ENCODE data around the gene FBL.
"Not testable (repeated sequence)": the region's sequence is repeated elsewhere in the genome, so short reads cannot be mapped to it uniquely, and the experiment has no call there.

Gene FBL

GRCh38 chr19:39881495-39882110 lies 35.4 kb upstream of the FBL start:
- not testable (repeated sequence) for H3K9ac ChIP-seq (ENCODE audit: low read depth, low read length); H3K4me1 ChIP-seq (ENCODE audit: insufficient read depth, low read length); H3K36me3 ChIP-seq (ENCODE audit: insufficient read depth, low read length); H3K9me3 ChIP-seq (ENCODE audit: control insufficient read depth, insufficient read depth, low read length)

GRCh38 chr19:39880241-39880640 lies 34.1 kb upstream of the FBL start:
- not testable (repeated sequence) for H3K9ac ChIP-seq (ENCODE audit: low read depth, low read length); H3K9me3 ChIP-seq (ENCODE audit: control insufficient read depth, insufficient read depth, low read length); H3K4me1 ChIP-seq (ENCODE audit: insufficient read depth, low read length); H3K36me3 ChIP-seq (ENCODE audit: insufficient read depth, low read length)

DNA sequence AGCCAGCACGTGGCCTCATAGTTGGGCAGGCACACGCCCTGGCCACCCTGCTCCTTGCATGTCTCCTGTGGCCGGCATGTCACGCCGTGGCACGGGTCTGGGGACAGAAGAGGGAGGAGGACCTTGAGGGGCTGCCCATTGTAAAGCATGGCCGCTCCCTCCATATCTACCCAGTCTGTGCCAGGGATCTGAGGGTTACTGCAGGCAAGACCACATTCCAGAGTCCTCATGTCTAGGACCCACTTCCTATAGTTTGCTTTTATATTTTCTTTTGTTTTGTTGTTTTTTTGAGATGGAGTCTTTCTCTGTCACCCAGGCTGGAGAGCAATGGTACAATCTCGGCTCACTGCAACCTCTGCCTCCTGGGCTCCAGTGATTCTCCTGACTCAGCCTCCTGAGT lies 33.6 kb upstream of the FBL start:
- H3K4me1 ChIP-seq (ENCODE audit: insufficient read depth, low read length), result not testable (repeated sequence)

GRCh38 chr19:39878866-39879265 lies 32.7 kb upstream of the FBL start:
- H3K4me1 ChIP-seq (ENCODE audit: insufficient read depth, low read length); H3K9ac ChIP-seq (ENCODE audit: low read depth, low read length); H3K36me3 ChIP-seq (ENCODE audit: insufficient read depth, low read length); H3K9me3 ChIP-seq (ENCODE audit: control insufficient read depth, insufficient read depth, low read length): not testable (repeated sequence)

More for the DNA sequence above, 33.6 kb upstream of the FBL start:
- not testable (repeated sequence) for H3K9me3 ChIP-seq (ENCODE audit: control insufficient read depth, insufficient read depth, low read length); H3K9ac ChIP-seq (ENCODE audit: low read depth, low read length); H3K36me3 ChIP-seq (ENCODE audit: insufficient read depth, low read length)

- Histone ChIP-seq H3K4me1 (ENCODE audit: insufficient read depth, low read length) (no peaks in the 10 kb centered on the region), H3K36me3 (ENCODE audit: insufficient read depth, low read length) (no peaks in the 10 kb centered on the region), H3K9ac (ENCODE audit: low read depth, low read length) (no peak overlapping the region)
Measured at GRCh38 chr19:39878398-39878797, 32.2 kb upstream of the FBL start.

DNA sequence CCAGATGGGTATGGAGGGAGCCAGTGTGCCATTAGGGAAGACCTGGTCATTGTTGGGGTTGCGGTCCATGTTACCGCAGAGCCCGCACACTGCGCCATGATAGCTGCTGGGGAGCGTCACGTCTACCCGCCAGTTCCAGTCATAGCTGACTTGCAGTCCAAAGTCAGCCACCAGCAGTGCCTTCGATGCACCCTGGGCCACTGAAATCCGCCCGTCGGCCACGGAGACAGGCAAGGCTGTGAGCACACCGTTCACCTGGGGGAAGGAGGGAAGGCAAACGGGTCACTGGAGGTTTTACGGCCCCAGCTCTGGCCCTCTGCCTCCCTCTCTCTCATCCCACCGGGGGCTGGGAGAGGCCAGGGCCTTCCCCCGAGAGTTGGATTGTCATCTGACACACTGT lies 31.8 kb upstream of the FBL start:
- not testable (repeated sequence) for H3K36me3 ChIP-seq (ENCODE audit: insufficient read depth, low read length); H3K9ac ChIP-seq (ENCODE audit: low read depth, low read length); H3K9me3 ChIP-seq (ENCODE audit: control insufficient read depth, insufficient read depth, low read length); H3K4me1 ChIP-seq (ENCODE audit: insufficient read depth, low read length)

More at GRCh38 chr19:39878398-39878797, 32.2 kb upstream of the FBL start:
- H3K9me3 ChIP-seq (ENCODE audit: control insufficient read depth, insufficient read depth, low read length), result no peaks in the 10 kb centered on the region

DNA sequence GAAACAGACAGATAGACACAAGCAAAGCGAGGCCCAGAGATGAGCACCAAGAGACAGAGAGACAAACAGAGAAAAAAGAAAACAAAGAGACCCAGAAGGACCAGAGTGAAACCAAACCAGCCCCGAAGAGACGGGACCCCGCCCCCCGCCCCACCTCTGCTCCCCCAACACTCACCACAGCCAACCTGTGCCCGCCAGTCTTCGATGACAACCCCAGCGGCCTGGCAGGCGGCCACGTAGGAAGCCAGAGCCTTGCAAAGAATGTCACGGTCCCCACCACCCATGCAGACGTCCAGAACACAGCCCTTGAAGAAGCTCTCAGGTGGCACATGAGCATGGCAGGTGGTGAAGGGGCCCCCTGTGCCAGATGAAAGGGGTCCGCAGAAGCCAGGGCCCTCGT lies 31.3 kb upstream of the FBL start:
- not testable (repeated sequence) for H3K9me3 ChIP-seq (ENCODE audit: control insufficient read depth, insufficient read depth, low read length); H3K9ac ChIP-seq (ENCODE audit: low read depth, low read length); H3K36me3 ChIP-seq (ENCODE audit: insufficient read depth, low read length); H3K4me1 ChIP-seq (ENCODE audit: insufficient read depth, low read length)

DNA sequence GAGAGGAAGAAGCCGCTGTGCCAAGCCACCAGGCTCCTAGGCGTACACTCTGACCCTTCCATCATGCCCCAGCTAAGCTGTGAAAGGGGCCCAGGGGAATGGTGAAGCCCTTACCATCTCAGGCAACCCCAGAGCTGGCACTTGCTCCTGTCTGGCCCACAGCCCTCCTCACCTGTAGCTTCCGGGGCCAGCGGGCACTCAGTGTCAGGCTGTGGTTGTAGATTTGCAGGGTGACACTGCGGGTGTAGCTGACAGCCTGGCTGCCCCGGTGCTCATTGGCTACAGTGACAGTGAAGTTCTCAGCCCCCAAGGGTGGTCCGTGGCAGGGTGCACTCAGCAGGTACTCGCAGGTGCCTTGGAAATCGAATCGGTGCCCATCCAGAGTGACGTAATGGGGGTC lies 30.3 kb upstream of the FBL start:
- H3K4me1 ChIP-seq (ENCODE audit: insufficient read depth, low read length); H3K9me3 ChIP-seq (ENCODE audit: control insufficient read depth, insufficient read depth, low read length); H3K9ac ChIP-seq (ENCODE audit: low read depth, low read length); H3K36me3 ChIP-seq (ENCODE audit: insufficient read depth, low read length): not testable (repeated sequence)

GRCh38 chr19:39875401-39875864 lies 29.3 kb upstream of the FBL start:
- H3K9me3 ChIP-seq (ENCODE audit: control insufficient read depth, insufficient read depth, low read length); H3K36me3 ChIP-seq (ENCODE audit: insufficient read depth, low read length); H3K4me1 ChIP-seq (ENCODE audit: insufficient read depth, low read length): not testable (repeated sequence)
- peak overlapping the region; percentile 20; the same call in 1 of the 2 replicates for H3K9ac ChIP-seq (ENCODE audit: low read depth, low read length)

GRCh38 chr19:39874404-39874803 lies 28.2 kb upstream of the FBL start:
- H3K4me1 ChIP-seq (ENCODE audit: insufficient read depth, low read length), result no peaks in the 10 kb centered on the region
- no peak overlapping the region for H3K9ac ChIP-seq (ENCODE audit: low read depth, low read length)
- no peaks in the 10 kb centered on the region for H3K9me3 ChIP-seq (ENCODE audit: control insufficient read depth, insufficient read depth, low read length)
- H3K36me3 ChIP-seq (ENCODE audit: insufficient read depth, low read length), result no peaks in the 10 kb centered on the region

DNA sequence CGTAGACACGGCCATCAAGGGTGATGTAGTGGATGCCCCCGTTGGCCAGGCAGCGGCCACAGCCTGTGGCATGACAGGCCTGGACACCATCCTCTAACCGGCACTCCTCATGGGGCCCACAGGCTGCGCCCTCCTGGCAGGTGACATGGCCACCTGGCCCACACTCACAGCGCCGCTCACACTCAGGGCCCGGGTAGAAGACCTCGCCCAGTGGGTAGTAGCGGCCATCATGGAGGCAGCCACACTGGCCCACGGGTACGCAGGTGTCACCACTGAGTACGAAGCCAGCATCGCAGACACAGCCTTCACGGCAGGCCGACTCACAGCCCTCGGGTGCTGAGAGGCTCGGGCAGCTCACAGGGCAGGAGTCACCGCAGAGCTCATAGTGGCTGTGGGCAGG lies 27.2 kb upstream of the FBL start:
- no peaks in the 10 kb centered on the region for H3K4me1 ChIP-seq (ENCODE audit: insufficient read depth, low read length)
- H3K36me3 ChIP-seq (ENCODE audit: insufficient read depth, low read length), result no peaks in the 10 kb centered on the region
- no peak overlapping the region for H3K9ac ChIP-seq (ENCODE audit: low read depth, low read length)
- no peaks in the 10 kb centered on the region for H3K9me3 ChIP-seq (ENCODE audit: control insufficient read depth, insufficient read depth, low read length)

DNA sequence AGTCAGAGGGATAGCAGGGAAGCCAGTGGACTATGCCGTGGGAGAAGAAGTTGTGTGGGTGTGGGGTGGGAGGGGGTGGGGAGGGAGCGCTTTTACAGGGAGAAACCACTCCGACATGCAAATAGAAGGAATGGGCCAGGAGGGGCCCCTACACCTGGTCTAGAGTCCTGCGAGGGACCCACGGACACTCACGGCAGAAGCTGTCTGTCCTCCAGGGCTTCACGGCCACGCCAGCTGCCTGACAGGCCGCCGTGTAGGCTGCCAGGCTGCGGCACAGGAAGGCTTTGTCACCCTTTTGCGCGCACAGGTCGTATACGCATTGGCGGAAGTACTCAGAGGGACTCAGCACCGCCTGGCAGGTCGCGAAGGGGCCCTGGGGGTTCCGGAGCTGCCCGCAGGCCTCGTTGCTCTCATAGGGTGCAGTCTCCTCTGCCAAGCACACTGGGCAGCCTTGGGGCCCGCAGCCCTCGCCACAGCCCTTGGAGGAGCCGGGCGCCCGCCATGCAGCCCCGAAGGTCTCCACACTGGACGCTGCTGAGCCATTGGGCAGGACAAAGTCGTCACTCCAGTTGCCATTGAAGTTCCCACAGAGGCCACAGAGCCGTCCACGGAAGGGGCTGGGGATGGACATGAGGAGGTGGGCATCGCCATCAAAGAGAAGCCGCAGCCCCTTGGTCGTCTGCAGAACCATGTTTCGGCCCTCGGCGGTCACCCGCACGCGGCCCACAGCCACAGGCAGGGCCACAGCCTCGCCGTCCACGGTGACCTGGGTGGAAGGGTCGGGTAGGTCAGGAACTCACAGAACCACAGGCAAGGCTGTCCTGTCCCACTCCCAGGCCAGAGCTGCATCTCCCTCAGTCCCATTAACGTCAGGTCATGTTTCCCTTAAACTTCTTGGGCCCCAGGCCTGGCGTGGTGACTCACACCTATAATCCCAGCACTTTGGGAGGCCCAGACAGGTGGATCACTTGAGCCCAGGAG lies 26.0 kb upstream of the FBL start:
- H3K36me3 ChIP-seq (ENCODE audit: insufficient read depth, low read length), result no peaks in the 10 kb centered on the region
- no peak overlapping the region for H3K9ac ChIP-seq (ENCODE audit: low read depth, low read length)
- no peaks in the 10 kb centered on the region for H3K9me3 ChIP-seq (ENCODE audit: control insufficient read depth, insufficient read depth, low read length)
- no peaks in the 10 kb centered on the region for H3K4me1 ChIP-seq (ENCODE audit: insufficient read depth, low read length)

DNA sequence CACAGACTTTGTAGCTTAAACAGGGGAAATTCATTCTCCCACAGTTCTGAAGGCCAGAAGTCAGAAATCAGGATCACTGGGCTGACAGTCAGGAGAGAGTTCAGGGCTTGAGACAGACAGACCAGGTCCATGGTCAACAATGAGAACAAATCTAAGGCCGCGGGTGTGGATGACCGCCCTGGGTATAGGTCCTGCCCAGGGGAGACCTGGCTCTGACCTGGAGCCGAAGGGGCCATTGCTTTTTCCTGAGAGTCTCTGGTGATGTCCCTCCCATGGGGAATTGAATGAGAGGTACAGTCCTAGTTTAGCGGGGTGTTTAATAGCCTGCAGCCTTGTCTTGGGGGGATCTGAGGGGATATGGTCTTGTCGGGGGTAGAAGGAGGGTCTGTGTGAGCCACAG lies 25.2 kb upstream of the FBL start:
- Histone ChIP-seq H3K9me3 (ENCODE audit: control insufficient read depth, insufficient read depth, low read length) (no peaks in the 10 kb centered on the region), H3K9ac (ENCODE audit: low read depth, low read length) (no peak overlapping the region), H3K4me1 (ENCODE audit: insufficient read depth, low read length) (no peaks in the 10 kb centered on the region), H3K36me3 (ENCODE audit: insufficient read depth, low read length) (no peaks in the 10 kb centered on the region)

GRCh38 chr19:39870171-39870971 lies 24.2 kb upstream of the FBL start:
- Histone ChIP-seq H3K4me1 (ENCODE audit: insufficient read depth, low read length) (no peaks in the 10 kb centered on the region), H3K36me3 (ENCODE audit: insufficient read depth, low read length) (no peaks in the 10 kb centered on the region)

More at GRCh38 chr19:39870171-39870971, 24.2 kb upstream of the FBL start:
- no peak overlapping the region for H3K9ac ChIP-seq (ENCODE audit: low read depth, low read length)
- no peaks in the 10 kb centered on the region for H3K9me3 ChIP-seq (ENCODE audit: control insufficient read depth, insufficient read depth, low read length)

Measured in ES-I3 (cell line).